Activated B cell treated with CpG ODN at 0.5 μM for 24 hours (primary cell): Measurements from ENCODE around the gene TMC8. TPM values are rescaled to one million over a fixed set of nuclear protein-coding genes. Genes with fewer than 3 reads are reported as not detected.

Source experiments
- ATAC-seq: fragments of 200-7000 bp; cut with Tn5 transposase; one replicate; pipeline ENCODE4 v1.10.0; 2021; ENCODE audit warnings: low read depth, mild to moderate bottlenecking, moderate library complexity
- CTCF ChIA-PET: fragments of 350-600 bp; sonication (Branson Sonifier 250); formaldehyde crosslinking; loops from one replicate; lab custom pipeline; 2021; ENCODE audit warnings: antibody characterized with exemption; lab: Charles Lee
- POLR2A ChIA-PET: fragments of 350-600 bp; sonication (Branson Sonifier 250); formaldehyde crosslinking; loops from one replicate; lab custom pipeline; 2021; ENCODE audit warnings: antibody characterized with exemption; lab: Charles Lee
- DNase-seq: peaks from one replicate; pipeline ENCODE4 v3.0.0; 2022
- H3K27ac Mint-ChIP-seq: one replicate; pipeline ENCODE4 v1.8.0; 2020; ENCODE audit warnings: mixed read lengths
- H3K27me3 Mint-ChIP-seq: one replicate; pipeline ENCODE4 v1.8.0; 2021; ENCODE audit warnings: mixed read lengths
- H3K36me3 Mint-ChIP-seq: one replicate; pipeline ENCODE4 v1.8.0; 2021; ENCODE audit warnings: low read depth, mixed read lengths
- H3K4me1 Mint-ChIP-seq: one replicate; pipeline ENCODE4 v1.8.0; 2021; ENCODE audit warnings: mixed read lengths
- H3K4me3 Mint-ChIP-seq: one replicate; pipeline ENCODE4 v1.8.0; 2020; ENCODE audit warnings: mild to moderate bottlenecking, mixed read lengths
- H3K9me3 Mint-ChIP-seq: one replicate; pipeline ENCODE4 v1.8.0; 2020; ENCODE audit warnings: mixed read lengths
- intact Hi-C: fragments of 100-400 bp; cut with micrococcal nuclease; formaldehyde crosslinking; loops from one replicate; pipeline ENCODE4 v1.15.1; 2024
- total RNA-seq: library from RNA; stranded (reverse); gene quantifications from 2 replicates; pipeline ENCODE4 v1.2.3, GENCODE V29; 2022
- TF ChIP-seq, protein P1 (sequence below): fragments of 200-600 bp; IDR thresholded peaks from one replicate; pipeline ENCODE4 v1.8.0; 2022; ENCODE audit warnings: antibody characterized with exemption, mild to moderate bottlenecking

The TMC8 gene
- total RNA-seq, 1 donor from 2014 or later: 181 TPM

DNA sequence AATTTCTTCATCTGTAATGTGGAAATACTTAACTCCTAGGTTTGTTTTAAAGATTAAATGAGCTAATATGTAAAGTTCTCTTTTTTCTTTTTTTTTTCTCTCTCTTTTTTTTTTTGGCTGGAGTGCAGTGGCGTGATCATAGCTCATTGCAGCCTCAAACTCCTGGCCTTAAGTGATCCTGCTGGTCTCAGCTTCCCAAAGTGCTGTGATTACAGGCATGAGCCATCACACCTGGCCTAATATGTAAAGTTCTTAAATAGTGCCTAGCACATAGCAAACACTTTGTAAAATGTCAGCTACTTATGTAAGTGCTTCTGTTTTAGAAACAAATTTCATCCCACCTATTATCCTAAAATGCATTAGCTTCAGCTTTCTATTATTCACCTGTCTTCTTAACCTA is 42.0 kb upstream of the TMC8 start:
- POLR2A ChIA-PET: no interaction called here
- Mint-ChIP-seq H3K9me3 (no peaks in the 10 kb centered on the region), H3K4me3 (no peak overlapping the region), H3K36me3 (peaks cover 75% of the 10 kb centered on the region), H3K4me1 (no peaks in the 10 kb centered on the region), H3K27ac (no peak overlapping the region), H3K27me3 (no peaks in the 10 kb centered on the region)
- CTCF ChIA-PET: no interaction called here
- no peak for ATAC-seq
- DNase-seq: no peak
- TF ChIP-seq, protein P1, sequence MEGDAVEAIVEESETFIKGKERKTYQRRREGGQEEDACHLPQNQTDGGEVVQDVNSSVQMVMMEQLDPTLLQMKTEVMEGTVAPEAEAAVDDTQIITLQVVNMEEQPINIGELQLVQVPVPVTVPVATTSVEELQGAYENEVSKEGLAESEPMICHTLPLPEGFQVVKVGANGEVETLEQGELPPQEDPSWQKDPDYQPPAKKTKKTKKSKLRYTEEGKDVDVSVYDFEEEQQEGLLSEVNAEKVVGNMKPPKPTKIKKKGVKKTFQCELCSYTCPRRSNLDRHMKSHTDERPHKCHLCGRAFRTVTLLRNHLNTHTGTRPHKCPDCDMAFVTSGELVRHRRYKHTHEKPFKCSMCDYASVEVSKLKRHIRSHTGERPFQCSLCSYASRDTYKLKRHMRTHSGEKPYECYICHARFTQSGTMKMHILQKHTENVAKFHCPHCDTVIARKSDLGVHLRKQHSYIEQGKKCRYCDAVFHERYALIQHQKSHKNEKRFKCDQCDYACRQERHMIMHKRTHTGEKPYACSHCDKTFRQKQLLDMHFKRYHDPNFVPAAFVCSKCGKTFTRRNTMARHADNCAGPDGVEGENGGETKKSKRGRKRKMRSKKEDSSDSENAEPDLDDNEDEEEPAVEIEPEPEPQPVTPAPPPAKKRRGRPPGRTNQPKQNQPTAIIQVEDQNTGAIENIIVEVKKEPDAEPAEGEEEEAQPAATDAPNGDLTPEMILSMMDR: no peak
- intact Hi-C loops: no loop called here

DNA sequence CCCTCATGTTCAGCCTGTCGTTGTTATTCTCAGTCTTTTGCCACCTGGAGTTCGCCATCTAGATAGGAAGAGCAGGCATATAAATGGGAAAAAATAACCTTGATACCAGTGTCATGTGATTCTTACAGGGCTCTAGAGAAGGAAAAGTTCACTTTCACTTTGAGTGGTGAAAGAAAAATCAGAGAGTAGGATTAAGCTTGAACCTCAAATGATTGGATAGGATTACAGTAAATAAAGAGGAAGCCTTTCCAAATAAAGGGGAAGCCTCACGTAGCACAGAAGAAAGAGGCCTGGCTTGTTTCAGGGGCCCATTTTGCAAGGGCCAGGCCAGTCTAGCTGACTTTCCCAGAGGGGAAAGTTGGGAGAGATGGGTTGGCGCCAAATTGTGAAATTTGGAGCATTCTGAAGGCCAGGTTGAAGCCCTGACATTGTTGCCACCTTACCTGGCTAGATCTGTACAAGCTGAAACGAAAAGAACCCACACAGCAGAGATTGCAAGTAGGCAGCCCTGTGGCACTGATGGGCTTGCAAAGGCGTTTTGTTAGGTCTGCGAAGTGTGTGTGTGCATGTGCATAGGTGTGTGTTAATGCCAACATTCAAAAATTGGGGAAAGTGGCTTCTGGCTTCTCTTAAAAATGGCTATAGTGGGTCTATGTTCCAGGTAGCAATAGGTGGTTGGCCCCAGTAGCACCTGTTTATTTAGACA is 40.8 kb upstream of the TMC8 start:
- H3K9me3 Mint-ChIP-seq: no peaks in the 10 kb centered on the region
- ATAC-seq: no peak
- H3K4me1 Mint-ChIP-seq: no peaks in the 10 kb centered on the region
- H3K27me3 Mint-ChIP-seq: no peaks in the 10 kb centered on the region
- peaks cover 81% of the 10 kb centered on the region for H3K36me3 Mint-ChIP-seq
- no peak for DNase-seq
- H3K4me3 Mint-ChIP-seq: no peak overlapping the region
- ChIA-PET POLR2A (no interaction called here), CTCF (interaction anchor here (1.1 kb wide), 2 partner anchors 87 to 332 kb away, joined by 3 to 5 read pairs; no protein-coding TSS in a partner anchor)
- H3K27ac Mint-ChIP-seq: no peak overlapping the region
- intact Hi-C loops: no loop called here
- TF ChIP-seq, protein P1: no peak

- Mint-ChIP-seq H3K27me3 (no peaks in the 10 kb centered on the region), H3K27ac (no peak overlapping the region), H3K36me3 (peaks cover 84% of the 10 kb centered on the region), H3K9me3 (no peaks in the 10 kb centered on the region), H3K4me1 (no peaks in the 10 kb centered on the region), H3K4me3 (no peak overlapping the region)
- intact Hi-C loops: no loop called here
- TF ChIP-seq, protein P1: no peak
- DNase-seq (no peak), ATAC-seq (no peak)
- CTCF ChIA-PET: no interaction called here
- POLR2A ChIA-PET: no interaction called here
Observed at GRCh38 chr17:78092794-78093324, 37.7 kb upstream of the TMC8 start.

DNA sequence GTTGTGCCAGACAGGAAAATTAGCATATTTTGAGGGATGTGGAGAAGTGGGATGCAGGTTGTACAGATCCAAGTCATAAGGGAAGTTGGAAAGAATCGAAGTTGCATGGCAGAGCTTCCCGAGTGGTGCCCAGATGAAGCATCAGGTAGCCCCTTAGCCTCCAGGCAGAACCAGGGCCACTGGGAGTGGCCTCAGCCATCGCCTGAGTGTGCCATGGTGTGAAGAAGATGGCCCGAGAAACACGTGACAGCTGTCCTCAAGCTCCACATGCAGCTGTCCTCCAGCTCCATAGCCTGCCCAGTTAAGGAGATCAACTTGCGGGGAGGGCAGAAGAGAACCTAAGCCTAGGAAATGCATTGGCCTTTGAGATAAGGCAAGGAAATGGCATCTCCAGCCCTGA is 35.5 kb upstream of the TMC8 start:
- ChIA-PET POLR2A (interaction anchor here (0.6 kb wide), 1 partner anchor 288 kb away, joined by 4 read pairs; no protein-coding TSS in a partner anchor), CTCF (no interaction called here)
- no peaks in the 10 kb centered on the region for H3K9me3 Mint-ChIP-seq
- ATAC-seq (no peak), DNase-seq (no peak)
- H3K27me3 Mint-ChIP-seq: no peaks in the 10 kb centered on the region
- H3K36me3 Mint-ChIP-seq: peaks cover 90% of the 10 kb centered on the region
- intact Hi-C loops: no loop called here
- H3K4me1 Mint-ChIP-seq: no peaks in the 10 kb centered on the region
- no peak overlapping the region for H3K4me3 Mint-ChIP-seq
- TF ChIP-seq, protein P1: no peak
- no peak overlapping the region for H3K27ac Mint-ChIP-seq

DNA sequence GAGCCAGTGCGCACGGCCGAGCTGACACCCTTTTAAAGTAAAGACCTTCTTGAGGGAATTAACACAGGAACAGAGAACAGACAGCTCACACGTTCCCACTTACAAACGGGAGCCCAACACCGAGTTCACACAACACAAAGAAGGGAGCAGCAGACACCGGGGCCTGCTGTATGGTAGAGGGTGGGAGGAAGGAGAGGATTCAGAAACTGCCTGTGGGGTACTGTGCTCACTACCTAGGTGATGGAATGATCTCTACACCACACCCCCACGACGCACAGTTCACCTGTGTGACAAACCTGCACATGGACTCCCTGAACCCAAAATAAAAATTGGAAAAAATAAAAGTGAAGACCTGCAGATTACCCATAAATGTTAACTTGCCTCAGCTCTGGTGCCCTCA is 34.5 kb upstream of the TMC8 start:
- TF ChIP-seq, protein P1: no peak
- ATAC-seq (no peak), DNase-seq (no peak)
- CTCF ChIA-PET: interaction anchor here (1.2 kb wide), 1 partner anchor 11 kb away, joined by 3 read pairs; no protein-coding TSS in a partner anchor
- Mint-ChIP-seq H3K27ac (no peak overlapping the region), H3K4me1 (no peaks in the 10 kb centered on the region), H3K9me3 (no peaks in the 10 kb centered on the region), H3K27me3 (no peaks in the 10 kb centered on the region), H3K4me3 (no peak overlapping the region), H3K36me3 (peaks cover 87% of the 10 kb centered on the region)
- intact Hi-C loops: no loop called here
- POLR2A ChIA-PET: no interaction called here
